Kidney (tissue), 14 donors: ENCODE measurements around the gene RETREG1. TPM values are rescaled to one million over a fixed set of nuclear protein-coding genes. Genes with fewer than 3 reads are reported as not detected.

Experiments
- DNase-seq, 5 donors: peaks; one replicate each; pipeline ENCODE4 v3.0.0-alpha.2; 2013 to 2020
- FAIRE-seq: peaks from 2 replicates; lab custom pipeline; 2012; peaks lifted over from hg19 to GRCh38; lab: Jason Lieb, UNC
- H3K27ac ChIP-seq, 2 donors: one replicate each; pipeline ENCODE4 v1.7.0; 2013; ENCODE audit warnings: low read depth in 2 of 2, low read length in 2 of 2, inconsistent platforms in 1 of 2
- H3K27me3 ChIP-seq: one replicate; pipeline ENCODE4 v1.7.1; 2013; ENCODE audit warnings: low read length, inconsistent platforms; ENCODE audit not compliant: control insufficient read depth, insufficient read depth
- H3K36me3 ChIP-seq, 3 donors: one replicate each; pipeline versions ENCODE4 v1.7.0 to v1.7.1; 2013; ENCODE audit warnings: low read length in 3 of 3, control low read depth in 1 of 3, inconsistent platforms in 1 of 3; ENCODE audit not compliant: insufficient read depth in 3 of 3, control insufficient read depth in 2 of 3
- H3K4me1 ChIP-seq, 3 donors: one replicate each; pipeline versions ENCODE4 v1.7.0 to v1.7.1; 2013; ENCODE audit warnings: low read length in 3 of 3, inconsistent platforms in 1 of 3, low read depth in 1 of 3; ENCODE audit not compliant: control insufficient read depth in 2 of 3, insufficient read depth in 2 of 3
- H3K4me3 ChIP-seq, 3 donors: one replicate each; pipeline versions ENCODE4 v1.7.0 to v1.8.1; 2013; ENCODE audit warnings: low read length in 3 of 3, control low read depth in 1 of 3, inconsistent platforms in 1 of 3
- H3K9ac ChIP-seq, 3 donors: one replicate each; pipeline versions ENCODE4 v1.7.0 to v1.7.1; 2013; ENCODE audit warnings: low read length in 3 of 3, control low read depth in 1 of 3, inconsistent platforms in 1 of 3
- H3K9me3 ChIP-seq, 3 donors: one replicate each; pipeline versions ENCODE4 v1.7.0 to v1.7.1; 2013; ENCODE audit warnings: low read length in 3 of 3, control low read depth in 1 of 3, inconsistent platforms in 1 of 3; ENCODE audit not compliant: control insufficient read depth in 2 of 3, insufficient read depth in 1 of 3
- CTCF ChIP-seq: IDR thresholded peaks from 3 replicates; pipeline ENCODE4 v1.5.1; 2012; ENCODE audit warnings: mild to moderate bottlenecking, moderate library complexity, borderline replicate concordance; ENCODE audit not compliant: insufficient read depth; ENCODE audit errors: extremely low read depth
- intact Hi-C: fragments of 100-400 bp; cut with DNase I; formaldehyde crosslinking; loops from one replicate; pipeline ENCODE4 v1.11.1; 2022
- polyA plus RNA-seq: library from polyadenylated mRNA; stranded (reverse); fragments of 350-450 nt; fragmentation: Illumina TruSeq; extraction: RNeasy Lipid Tissue Mini Kit (QIAGEN cat#74804); gene quantifications from one replicate; pipeline ENCODE4 v1.2.3, GENCODE V29; 2014; ENCODE audit warnings: low read depth, low replicate concordance; ENCODE audit not compliant: insufficient read depth
- total RNA-seq: library from RNA; stranded (reverse); fragmentation: NEBNext Ultra II Directional; extraction: Animal tissue kit (Norgen Biotek cat#: 25700); gene quantifications from one replicate; pipeline ENCODE4 v1.2.1, GENCODE V29; 2021
- donor health status: control.
- donor health status: control.
- donor health status: control.
- donor health status: control.
- donor health status: control.
- donor health status: DM: yes; HTN: yes; CAD: no.
- donor health status: Normal renal cell carcinoma (clear cell type).

The RETREG1 gene
- total and polyA plus RNA-seq, 2 donors from 2014 or later, result 53.6 to 104 TPM

- no peak overlapping the region for H3K4me3 ChIP-seq
- no peak overlapping the region for H3K27ac ChIP-seq
- H3K9ac ChIP-seq, result no peak overlapping the region
- FAIRE-seq (no peak), DNase-seq (peak in 2 of 5 donors; percentile 80 to 84)
- TF ChIP-seq CTCF, result peak; percentile 44
- peaks cover 7 to 50% (median 32%) of the 10 kb centered on the region in 3 donors for H3K36me3 ChIP-seq
- no peaks in the 10 kb centered on the region for H3K4me1 ChIP-seq
- intact Hi-C loops, result no loop called here
- no peaks in the 10 kb centered on the region for H3K9me3 ChIP-seq
- H3K27me3 ChIP-seq, result no peaks in the 10 kb centered on the region
Observed at GRCh38 chr5:16456103-16456832, 160.5 kb downstream of the RETREG1 start.

GRCh38 chr5:16455668-16456067 is 161.1 kb downstream of the RETREG1 start:
- DNase-seq (no peak), FAIRE-seq (no peak)
- no peaks in the 10 kb centered on the region for H3K27me3 ChIP-seq
- peaks cover 11 to 56% (median 34%) of the 10 kb centered on the region in 3 donors for H3K36me3 ChIP-seq
- no peak overlapping the region for H3K4me3 ChIP-seq
- no peak overlapping the region for H3K27ac ChIP-seq
- intact Hi-C loops, result no loop called here
- no peaks in the 10 kb centered on the region for H3K4me1 ChIP-seq
- no peak overlapping the region for H3K9ac ChIP-seq
- TF ChIP-seq CTCF, result no peak
- H3K9me3 ChIP-seq, result no peaks in the 10 kb centered on the region

GRCh38 chr5:16454686-16455085 is 162.1 kb downstream of the RETREG1 start:
- H3K9ac ChIP-seq, result no peak overlapping the region
- H3K27ac ChIP-seq, result no peak overlapping the region
- H3K4me3 ChIP-seq, result no peak overlapping the region
- H3K9me3 ChIP-seq, result no peaks in the 10 kb centered on the region
- no peaks in the 10 kb centered on the region for H3K4me1 ChIP-seq
- intact Hi-C loops, result no loop called here
- DNase-seq (no peak), FAIRE-seq (no peak)
- TF ChIP-seq CTCF, result no peak
- H3K27me3 ChIP-seq, result no peaks in the 10 kb centered on the region
- peaks cover 15 to 58% (median 40%) of the 10 kb centered on the region in 3 donors for H3K36me3 ChIP-seq
